Activated CD4-positive, alpha-beta memory T cell treated with anti-CD3 and anti-CD28 coated beads, Interleukin-2, amount 10 ng/mL, durations not matched to agents 7 days and 5 days (primary cell): ENCODE measurements around the gene PTGR3. TPM values are rescaled to one million over a fixed set of nuclear protein-coding genes. Genes with fewer than 3 reads are reported as not detected.

Source experiments
- CTCF ChIA-PET: fragments of 350-600 bp; sonication (Branson Sonifier 250); formaldehyde crosslinking; loops from one replicate; lab custom pipeline; 2021; ENCODE audit warnings: antibody characterized with exemption, inconsistent platforms; lab: Charles Lee
- POLR2A ChIA-PET: fragments of 350-600 bp; sonication (Branson Sonifier 250); formaldehyde crosslinking; loops from one replicate; lab custom pipeline; 2021; ENCODE audit warnings: antibody characterized with exemption; lab: Charles Lee
- DNase-seq: peaks from one replicate; pipeline ENCODE4 v3.0.0-alpha.2; 2020
- H3K27ac Mint-ChIP-seq: one replicate; pipeline ENCODE4 v1.8.0; 2021; ENCODE audit warnings: mild to moderate bottlenecking, mixed read lengths
- H3K27me3 Mint-ChIP-seq: one replicate; pipeline ENCODE4 v1.8.0; 2021; ENCODE audit warnings: mixed read lengths
- H3K36me3 Mint-ChIP-seq: one replicate; pipeline ENCODE4 v1.8.0; 2021; ENCODE audit warnings: low read depth, mixed read lengths
- H3K4me1 Mint-ChIP-seq: one replicate; pipeline ENCODE4 v1.8.0; 2021; ENCODE audit warnings: mixed read lengths
- H3K4me3 Mint-ChIP-seq: one replicate; pipeline ENCODE4 v1.8.0; 2021; ENCODE audit warnings: mild to moderate bottlenecking, mixed read lengths
- H3K9me3 Mint-ChIP-seq: one replicate; pipeline ENCODE4 v1.8.0; 2021; ENCODE audit warnings: mixed read lengths
- total RNA-seq, 2 experiments: library from RNA; stranded (reverse); gene quantifications; one replicate each; pipeline ENCODE4 v1.2.3, GENCODE V29; 2021

Gene PTGR3
- total RNA-seq, 2 experiments from 2014 or later: 39.8 to 41.4 TPM

GRCh38 chr18:75183524-75183923, 25.4 kb downstream of the PTGR3 start:
- Mint-ChIP-seq H3K4me1 (no peaks in the 10 kb centered on the region), H3K27me3 (no peaks in the 10 kb centered on the region), H3K9me3 (peaks cover 3% of the 10 kb centered on the region), H3K36me3 (no peaks in the 10 kb centered on the region), H3K4me3 (no peak overlapping the region), H3K27ac (no peak overlapping the region)
- ChIA-PET CTCF (no interaction called here), POLR2A (no interaction called here)
- no peak for DNase-seq

GRCh38 chr18:75179819-75180600, 28.9 kb downstream of the PTGR3 start:
- H3K4me3 Mint-ChIP-seq: no peak overlapping the region
- CTCF ChIA-PET: no interaction called here
- H3K27ac Mint-ChIP-seq: no peak overlapping the region

DNA sequence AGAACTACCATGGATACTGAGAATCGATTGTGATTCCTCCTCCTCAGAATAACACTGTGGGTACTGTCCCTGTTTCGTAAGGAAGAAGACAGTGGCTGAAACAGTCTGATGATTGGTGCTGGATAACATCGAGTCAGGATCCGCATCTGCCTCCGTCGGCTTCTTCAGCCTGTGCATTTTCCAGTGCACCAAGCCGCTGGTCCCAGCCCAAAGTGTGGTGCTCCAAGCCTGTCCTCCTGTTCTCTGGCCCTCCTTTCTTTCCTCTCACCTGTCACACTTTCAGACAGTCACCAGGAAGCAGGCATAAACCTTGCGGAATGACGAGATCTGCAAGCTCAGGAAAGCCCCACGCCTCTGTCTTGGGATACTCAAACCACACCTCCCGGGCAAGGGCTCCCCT, 30.6 kb downstream of the PTGR3 start:
- H3K27ac Mint-ChIP-seq: no peak overlapping the region
- POLR2A ChIA-PET: no interaction called here
- no peaks in the 10 kb centered on the region for H3K9me3 Mint-ChIP-seq
- H3K27me3 Mint-ChIP-seq: no peaks in the 10 kb centered on the region
- CTCF ChIA-PET: no interaction called here
- H3K4me1 Mint-ChIP-seq: no peaks in the 10 kb centered on the region
- no peak overlapping the region for H3K4me3 Mint-ChIP-seq
- H3K36me3 Mint-ChIP-seq: no peaks in the 10 kb centered on the region
- DNase-seq: no peak

More at GRCh38 chr18:75179819-75180600, 28.9 kb downstream of the PTGR3 start:
- POLR2A ChIA-PET: no interaction called here
- Mint-ChIP-seq H3K36me3 (no peaks in the 10 kb centered on the region), H3K4me1 (no peaks in the 10 kb centered on the region), H3K27me3 (no peaks in the 10 kb centered on the region), H3K9me3 (no peaks in the 10 kb centered on the region)
- no peak for DNase-seq

DNA sequence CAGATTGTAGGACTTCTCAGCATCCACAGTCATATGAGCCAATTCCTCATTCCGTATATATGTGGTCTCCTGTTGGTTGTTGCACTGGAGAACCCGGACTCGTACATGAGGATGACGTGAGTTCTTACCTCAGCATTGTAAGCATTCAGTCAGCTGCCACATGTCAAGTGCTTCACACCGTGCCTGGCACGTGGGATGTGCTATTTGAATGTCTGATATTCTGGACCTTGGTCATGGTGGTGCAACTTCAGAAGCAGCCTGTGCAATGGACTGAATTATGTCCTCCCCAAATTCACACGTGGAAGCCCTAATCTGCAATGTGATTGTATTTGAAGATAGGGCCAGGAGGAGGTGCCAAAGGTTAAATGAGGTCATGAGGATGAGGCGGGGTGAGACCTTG, 32.1 kb downstream of the PTGR3 start:
- no peak overlapping the region for H3K27ac Mint-ChIP-seq
- no peaks in the 10 kb centered on the region for H3K9me3 Mint-ChIP-seq

GRCh38 chr18:75173738-75174137, 35.2 kb downstream of the PTGR3 start:
- ChIA-PET CTCF (no interaction called here), POLR2A (no interaction called here)
- no peaks in the 10 kb centered on the region for H3K9me3 Mint-ChIP-seq
- DNase-seq: no peak
- no peak overlapping the region for H3K27ac Mint-ChIP-seq
- peaks cover 3% of the 10 kb centered on the region for H3K27me3 Mint-ChIP-seq
- H3K4me3 Mint-ChIP-seq: no peak overlapping the region
- no peaks in the 10 kb centered on the region for H3K4me1 Mint-ChIP-seq
- H3K36me3 Mint-ChIP-seq: no peaks in the 10 kb centered on the region

More for the DNA sequence above, 32.1 kb downstream of the PTGR3 start:
- Mint-ChIP-seq H3K4me3 (no peak overlapping the region), H3K36me3 (no peaks in the 10 kb centered on the region), H3K4me1 (no peaks in the 10 kb centered on the region), H3K27me3 (peaks cover 3% of the 10 kb centered on the region)
- POLR2A ChIA-PET: no interaction called here
- no peak for DNase-seq
- CTCF ChIA-PET: no interaction called here

DNA sequence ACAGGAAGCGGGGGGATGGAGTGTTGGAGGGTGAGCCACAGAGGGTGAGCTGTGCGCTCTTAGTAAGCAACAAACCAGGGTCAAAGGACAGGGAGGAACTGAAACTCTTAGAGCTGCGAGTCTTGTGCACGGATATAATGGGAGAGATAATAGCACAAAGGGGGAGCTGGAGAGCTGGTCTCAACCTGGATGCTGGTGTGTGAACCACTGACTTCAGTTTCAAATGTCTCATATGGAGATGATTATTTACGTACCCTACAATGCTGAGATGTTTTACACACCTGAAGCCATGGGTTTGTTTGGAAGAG, 35.9 kb downstream of the PTGR3 start:
- ChIA-PET CTCF (no interaction called here), POLR2A (interaction anchor here (1.2 kb wide), 1 partner anchor 37 kb away, joined by 3 read pairs; the partner anchor contains the start of gene TSHZ1)
- Mint-ChIP-seq H3K4me3 (no peak overlapping the region), H3K9me3 (no peaks in the 10 kb centered on the region), H3K27ac (no peak overlapping the region), H3K4me1 (no peaks in the 10 kb centered on the region), H3K36me3 (no peaks in the 10 kb centered on the region), H3K27me3 (peaks cover 3% of the 10 kb centered on the region)
- DNase-seq: no peak

DNA sequence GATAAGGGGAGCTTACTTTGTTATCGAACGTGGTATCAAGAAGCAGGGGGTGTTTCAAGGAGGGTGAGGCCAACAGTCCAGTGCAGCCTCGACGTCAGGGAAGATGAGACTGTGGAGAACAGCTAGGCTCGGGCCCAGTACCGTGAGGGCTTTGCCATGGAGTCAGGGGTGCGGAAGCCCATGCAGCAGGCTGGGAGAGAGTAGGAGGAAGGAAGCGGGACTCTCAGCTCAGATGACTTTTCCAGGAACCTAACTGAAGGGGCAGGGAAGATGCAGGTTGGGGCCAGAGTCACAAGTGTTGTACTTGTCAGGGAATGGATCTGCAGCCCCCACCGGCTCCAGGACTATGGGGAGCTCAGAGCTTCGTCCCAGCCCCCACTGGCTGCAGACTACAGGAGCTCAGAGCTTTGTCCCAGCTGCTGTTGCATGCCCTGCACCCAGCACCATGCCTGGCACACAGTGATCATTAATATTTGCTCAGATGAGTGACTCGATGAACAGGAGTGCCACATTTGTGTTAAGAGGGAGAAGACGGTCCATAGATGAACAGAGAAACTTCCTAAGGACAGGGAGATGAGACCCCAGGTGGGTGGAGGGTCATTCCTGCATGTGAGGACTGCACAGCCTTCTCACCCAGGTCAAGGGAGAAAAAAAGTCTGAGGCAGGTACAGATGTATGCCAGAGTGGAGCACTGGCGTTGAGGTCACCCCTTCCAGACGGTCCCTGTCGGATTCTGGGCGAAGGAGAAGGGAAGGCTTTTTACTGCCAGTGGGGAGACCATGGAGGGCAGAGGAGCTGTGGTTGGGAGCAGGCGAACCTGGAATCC, 36.4 kb downstream of the PTGR3 start:
- H3K9me3 Mint-ChIP-seq: no peaks in the 10 kb centered on the region
- H3K36me3 Mint-ChIP-seq: no peaks in the 10 kb centered on the region
- H3K4me3 Mint-ChIP-seq: no peak overlapping the region
- no peaks in the 10 kb centered on the region for H3K4me1 Mint-ChIP-seq
- H3K27ac Mint-ChIP-seq: no peak overlapping the region
- POLR2A ChIA-PET: interaction anchor here (1.2 kb wide), 1 partner anchor 38 kb away, joined by 3 read pairs; the partner anchor contains the start of gene TSHZ1
- no peak for DNase-seq
- CTCF ChIA-PET: no interaction called here
- peaks cover 3% of the 10 kb centered on the region for H3K27me3 Mint-ChIP-seq

GRCh38 chr18:75170916-75171315, 38.0 kb downstream of the PTGR3 start:
- peaks cover 3% of the 10 kb centered on the region for H3K27me3 Mint-ChIP-seq
- ChIA-PET POLR2A (no interaction called here), CTCF (no interaction called here)
- no peaks in the 10 kb centered on the region for H3K36me3 Mint-ChIP-seq
- no peaks in the 10 kb centered on the region for H3K9me3 Mint-ChIP-seq
- H3K4me3 Mint-ChIP-seq: no peak overlapping the region
- no peak for DNase-seq
- H3K27ac Mint-ChIP-seq: no peak overlapping the region
- H3K4me1 Mint-ChIP-seq: no peaks in the 10 kb centered on the region

DNA sequence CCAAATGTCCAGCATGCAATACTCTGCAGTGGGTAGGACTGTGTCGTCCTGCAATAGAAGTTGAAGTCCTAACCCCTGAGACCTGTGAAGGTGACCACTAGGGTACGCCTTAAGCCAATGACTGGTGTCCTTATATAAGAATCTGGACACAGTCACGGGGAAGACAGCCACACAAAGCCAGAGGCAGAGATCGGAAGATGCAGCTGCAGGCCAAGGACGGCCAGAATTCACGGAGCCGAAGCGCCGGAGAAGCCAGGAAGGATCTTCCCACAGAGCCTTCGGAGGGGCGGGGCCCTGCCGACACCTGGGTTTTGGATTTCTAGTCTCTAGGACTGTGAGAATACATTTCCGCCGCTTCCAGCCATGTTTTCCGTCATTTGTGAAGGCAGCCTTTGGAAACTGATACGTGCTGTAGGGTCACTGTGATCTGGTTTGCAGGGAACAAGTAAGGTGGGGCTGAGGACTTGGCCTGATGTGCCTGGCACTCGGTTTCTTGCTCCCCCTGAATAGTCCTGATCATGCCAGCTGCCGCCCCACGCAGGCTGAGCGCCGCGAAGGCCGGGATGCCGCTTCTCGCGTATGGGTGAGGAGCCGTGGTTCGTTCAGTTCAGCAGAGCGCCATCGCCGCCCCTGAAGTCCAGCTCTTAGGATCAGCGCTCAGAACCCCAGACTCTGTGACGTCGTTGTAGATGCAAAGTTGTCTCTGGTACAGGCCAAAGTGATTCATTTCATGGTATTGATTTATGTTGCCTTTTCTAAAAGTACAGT, 38.7 kb downstream of the PTGR3 start:
- Mint-ChIP-seq H3K36me3 (no peaks in the 10 kb centered on the region), H3K9me3 (no peaks in the 10 kb centered on the region), H3K27ac (no peak overlapping the region), H3K27me3 (peaks cover 3% of the 10 kb centered on the region), H3K4me1 (no peaks in the 10 kb centered on the region), H3K4me3 (no peak overlapping the region)
- DNase-seq: no peak
- ChIA-PET CTCF (no interaction called here), POLR2A (no interaction called here)

DNA sequence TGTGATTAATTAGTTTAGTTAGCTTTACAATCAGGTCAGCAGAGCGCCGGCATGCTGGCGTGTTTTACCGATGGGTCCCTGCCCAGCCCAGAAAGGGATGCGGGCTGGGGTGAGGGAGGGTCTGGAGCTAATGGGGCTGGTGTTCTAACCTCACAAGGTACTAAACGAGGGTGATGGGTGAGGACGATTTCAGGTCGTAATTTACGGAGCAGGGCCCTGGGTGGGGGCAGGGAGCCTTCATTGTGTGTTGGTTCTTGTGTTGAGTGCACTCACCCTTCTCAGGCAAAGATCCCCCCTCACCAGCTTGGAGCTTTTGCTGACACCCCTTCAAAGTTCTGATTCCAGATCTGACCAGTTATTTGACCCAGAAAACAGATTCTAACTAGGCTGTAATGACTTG, 39.5 kb downstream of the PTGR3 start:
- POLR2A ChIA-PET: no interaction called here
- no peak overlapping the region for H3K4me3 Mint-ChIP-seq
- H3K36me3 Mint-ChIP-seq: no peaks in the 10 kb centered on the region
- no peak overlapping the region for H3K27ac Mint-ChIP-seq
- H3K9me3 Mint-ChIP-seq: no peaks in the 10 kb centered on the region
- CTCF ChIA-PET: no interaction called here
- H3K4me1 Mint-ChIP-seq: no peaks in the 10 kb centered on the region
- peaks cover 3% of the 10 kb centered on the region for H3K27me3 Mint-ChIP-seq
- DNase-seq: no peak

- Mint-ChIP-seq H3K4me1 (no peaks in the 10 kb centered on the region), H3K4me3 (no peak overlapping the region), H3K27me3 (peaks cover 3% of the 10 kb centered on the region), H3K9me3 (no peaks in the 10 kb centered on the region), H3K27ac (no peak overlapping the region), H3K36me3 (no peaks in the 10 kb centered on the region)
- DNase-seq: no peak
- POLR2A ChIA-PET: no interaction called here
- CTCF ChIA-PET: no interaction called here
Measured at GRCh38 chr18:75168619-75169018, 40.3 kb downstream of the PTGR3 start.

- POLR2A ChIA-PET: no interaction called here
- no peak overlapping the region for H3K4me3 Mint-ChIP-seq
- H3K9me3 Mint-ChIP-seq: no peaks in the 10 kb centered on the region
- H3K4me1 Mint-ChIP-seq: no peaks in the 10 kb centered on the region
- CTCF ChIA-PET: no interaction called here
- H3K27ac Mint-ChIP-seq: no peak overlapping the region
- DNase-seq: no peak
- no peaks in the 10 kb centered on the region for H3K36me3 Mint-ChIP-seq
- peaks cover 3% of the 10 kb centered on the region for H3K27me3 Mint-ChIP-seq
Measured at GRCh38 chr18:75167759-75168618, 41.0 kb downstream of the PTGR3 start.
